Fibroblast of pulmonary artery (primary cell): ENCODE measurements around the gene IGLL5.
"Not testable (repeated sequence)": the region's sequence is repeated elsewhere in the genome, so short reads cannot be mapped to it uniquely, and the experiment has no call there.

ENCODE experiments used
- DNase-seq: peaks from one replicate; pipeline ENCODE4 v3.0.0-alpha.2; 2010; ENCODE audit warnings: low read depth
- H3K4me3 ChIP-seq: replicated peaks from 2 replicates; pipeline ENCODE4 v1.5.1; 2011; ENCODE audit warnings: low read depth, mild to moderate bottlenecking, control low read depth, low read length, moderate library complexity
- CTCF ChIP-seq: IDR thresholded peaks from 2 replicates; pipeline ENCODE4 v1.5.1; 2011; ENCODE audit warnings: mild to moderate bottlenecking, control low read depth, low read length, inconsistent platforms; ENCODE audit errors: missing control alignments

IGLL5 gene

GRCh38 chr22:22901578-22902218, 14.1 kb downstream of the IGLL5 start:
- no peak for TF ChIP-seq CTCF

GRCh38 chr22:22902247-22903001, 14.8 kb downstream of the IGLL5 start:
- DNase-seq, result no peak
- H3K4me3 ChIP-seq, result no peak overlapping the region
- TF ChIP-seq CTCF, result no peak

More at GRCh38 chr22:22901578-22902218, 14.1 kb downstream of the IGLL5 start:
- no peak for DNase-seq
- no peak overlapping the region for H3K4me3 ChIP-seq

- no peak for DNase-seq
- H3K4me3 ChIP-seq, result no peak overlapping the region
- no peak for TF ChIP-seq CTCF
These were observed 15.8 kb downstream of the IGLL5 start for GRCh38 chr22:22903355-22903777.

- not testable (repeated sequence) for H3K4me3 ChIP-seq, DNase-seq
These were observed 16.2 kb downstream of the IGLL5 start for GRCh38 chr22:22903781-22904192.

- not testable (repeated sequence) for H3K4me3 ChIP-seq, DNase-seq
These were observed 17.1 kb downstream of the IGLL5 start for GRCh38 chr22:22904736-22905135.

GRCh38 chr22:22906391-22906790, 18.8 kb downstream of the IGLL5 start:
- H3K4me3 ChIP-seq, result not testable (repeated sequence)

GRCh38 chr22:22906907-22907550, 19.4 kb downstream of the IGLL5 start:
- TF ChIP-seq CTCF, result no peak
- no peak overlapping the region for H3K4me3 ChIP-seq
- no peak for DNase-seq

More at GRCh38 chr22:22906391-22906790, 18.8 kb downstream of the IGLL5 start:
- DNase-seq, result not testable (repeated sequence)

- no peak overlapping the region for H3K4me3 ChIP-seq
- no peak for DNase-seq
- no peak for TF ChIP-seq CTCF
These were observed 20.2 kb downstream of the IGLL5 start for GRCh38 chr22:22907551-22908494.
